Measurements from ENCODE around the gene PLCB3.

- no peak for TF ChIP-seq POLR2AphosphoS5 (IDR thresholded peaks at IDR 0.05; ENCODE audit: low read depth, low read length)
- TF ChIP-seq TAF1 (IDR thresholded peaks at IDR 0.05; ENCODE audit: borderline replicate concordance, insufficient read depth, low read length) = no peak
- TF ChIP-seq REST (IDR thresholded peaks at IDR 0.05; ENCODE audit: insufficient read depth in 1 of 2, low read depth in 2 of 2, low read length in 2 of 2) = no peak
Measured at GRCh38 chr11:64297699-64298358, 46.5 kb downstream of the PLCB3 start.
